SK-N-SH treated with all-trans-retinoic acid at 6 μM for 48 hours (cell line): ENCODE data around the gene GALNT15.

Experiments used
- ATAC-seq: fragments of 200-7000 bp; cut with Tn5 transposase; 3 replicates; pipeline ENCODE4 v1.9.1; 2020; ENCODE audit warnings: mild to moderate bottlenecking, moderate library complexity
- ARNTL ChIP-seq: fragments of 450-650 bp; formaldehyde crosslinking; IDR thresholded peaks from 2 replicates; pipeline ENCODE4 v1.5.0; 2020; ENCODE audit warnings: low read depth, mild to moderate bottlenecking, moderate library complexity, borderline replicate concordance
- BACH2 ChIP-seq: fragments of 250-450 bp; sonication (Bioruptor Pico); IDR thresholded peaks from 2 replicates; pipeline ENCODE4 v1.9.0; 2021; ENCODE audit warnings: mild to moderate bottlenecking, borderline replicate concordance
- CSDC2 ChIP-seq: fragments of 250-450 bp; sonication (Bioruptor Pico); IDR thresholded peaks from 2 replicates; pipeline ENCODE4 v1.5.0; 2020; ENCODE audit warnings: mild to moderate bottlenecking, moderate library complexity
- ESRRG ChIP-seq: fragments of 250-450 bp; sonication (Bioruptor Pico); IDR thresholded peaks from 2 replicates; pipeline ENCODE4 v1.6.1; 2021; ENCODE audit warnings: mild to moderate bottlenecking
- GLIS3 ChIP-seq: fragments of 250-450 bp; sonication (Bioruptor Pico); IDR thresholded peaks from 2 replicates; pipeline ENCODE4 v1.5.0; 2020; ENCODE audit warnings: mild to moderate bottlenecking, moderate library complexity
- ISL1 ChIP-seq: fragments of 250-450 bp; sonication (Bioruptor Pico); IDR thresholded peaks from 2 replicates; pipeline ENCODE4 v2.1.2; 2022; ENCODE audit warnings: mild to moderate bottlenecking, moderate library complexity
- OSR1 ChIP-seq: fragments of 250-450 bp; sonication (Bioruptor Pico); IDR thresholded peaks from 2 replicates; pipeline ENCODE4 v1.8.0; 2022; ENCODE audit warnings: moderate library complexity, mild to moderate bottlenecking, inconsistent platforms
- POU6F1 ChIP-seq: fragments of 250-450 bp; sonication (Bioruptor Pico); IDR thresholded peaks from 2 replicates; pipeline ENCODE4 v1.8.0; 2021; ENCODE audit warnings: low read depth, mild to moderate bottlenecking, moderate library complexity, borderline replicate concordance
- PPARA ChIP-seq: fragments of 250-450 bp; sonication (Bioruptor Pico); IDR thresholded peaks from 2 replicates; pipeline ENCODE4 v1.5.0; 2020; ENCODE audit warnings: mild to moderate bottlenecking, borderline replicate concordance
- TCF4 ChIP-seq: fragments of 250-450 bp; sonication (Bioruptor Pico); IDR thresholded peaks from 2 replicates; pipeline ENCODE4 v1.8.0; 2021; ENCODE audit warnings: mild to moderate bottlenecking, moderate library complexity, borderline replicate concordance
- TOX ChIP-seq: fragments of 250-450 bp; sonication (Bioruptor Pico); IDR thresholded peaks from 2 replicates; pipeline ENCODE4 v1.8.0; 2021; ENCODE audit warnings: mild to moderate bottlenecking, moderate library complexity, borderline replicate concordance
- TSHZ2 ChIP-seq: fragments of 250-450 bp; sonication (Bioruptor Pico); IDR thresholded peaks from 2 replicates; pipeline ENCODE4 v1.5.0; 2020; ENCODE audit warnings: mild to moderate bottlenecking, moderate library complexity
- ZC3H10 ChIP-seq: fragments of 250-450 bp; sonication (Bioruptor Pico); IDR thresholded peaks from 2 replicates; pipeline ENCODE4 v1.5.1; 2021; ENCODE audit warnings: mild to moderate bottlenecking, moderate library complexity
- ZFP3 ChIP-seq: fragments of 250-450 bp; sonication (Bioruptor Pico); IDR thresholded peaks from 2 replicates; pipeline ENCODE4 v1.5.0; 2020; ENCODE audit warnings: mild to moderate bottlenecking, moderate library complexity
- ZFP30 ChIP-seq: fragments of 450-650 bp; formaldehyde crosslinking; IDR thresholded peaks from 2 replicates; pipeline ENCODE4 v1.5.0; 2022; ENCODE audit warnings: mild to moderate bottlenecking, moderate library complexity
- ZNF565 ChIP-seq: fragments of 450-650 bp; formaldehyde crosslinking; conservative IDR thresholded peaks from 2 replicates; pipeline ENCODE4 v1.5.0; 2020; ENCODE audit warnings: low read depth, mild to moderate bottlenecking, moderate library complexity
- ZNF70 ChIP-seq: fragments of 450-650 bp; formaldehyde crosslinking; IDR thresholded peaks from 2 replicates; pipeline ENCODE4 v1.5.0; 2020; ENCODE audit warnings: mild to moderate bottlenecking, moderate library complexity
- ZNF8 ChIP-seq: fragments of 450-650 bp; formaldehyde crosslinking; IDR thresholded peaks from 2 replicates; pipeline ENCODE4 v1.5.0; 2020; ENCODE audit warnings: mild to moderate bottlenecking, moderate library complexity
- TF ChIP-seq, protein P1 (sequence below): fragments of 250-450 bp; sonication (Bioruptor Pico); IDR thresholded peaks from 2 replicates; pipeline ENCODE4 v1.8.0; 2020; ENCODE audit warnings: mild to moderate bottlenecking, moderate library complexity, borderline replicate concordance
- TF ChIP-seq, protein P2 (sequence below): fragments of 250-450 bp; sonication (Bioruptor Pico); IDR thresholded peaks from 2 replicates; pipeline ENCODE4 v1.5.1; 2021; ENCODE audit warnings: mild to moderate bottlenecking, moderate library complexity
- TF ChIP-seq, protein P3 (sequence below): fragments of 250-450 bp; sonication (Bioruptor Pico); IDR thresholded peaks from 2 replicates; pipeline ENCODE4 v1.5.1; 2020; ENCODE audit warnings: low read depth, mild to moderate bottlenecking, moderate library complexity

GALNT15 gene

GRCh38 chr3:16242177-16242576, 67.7 kb downstream of the GALNT15 start:
- no peak for TF ChIP-seq POU6F1 (CRISPR knock-in tag)
- TF ChIP-seq, protein P1, sequence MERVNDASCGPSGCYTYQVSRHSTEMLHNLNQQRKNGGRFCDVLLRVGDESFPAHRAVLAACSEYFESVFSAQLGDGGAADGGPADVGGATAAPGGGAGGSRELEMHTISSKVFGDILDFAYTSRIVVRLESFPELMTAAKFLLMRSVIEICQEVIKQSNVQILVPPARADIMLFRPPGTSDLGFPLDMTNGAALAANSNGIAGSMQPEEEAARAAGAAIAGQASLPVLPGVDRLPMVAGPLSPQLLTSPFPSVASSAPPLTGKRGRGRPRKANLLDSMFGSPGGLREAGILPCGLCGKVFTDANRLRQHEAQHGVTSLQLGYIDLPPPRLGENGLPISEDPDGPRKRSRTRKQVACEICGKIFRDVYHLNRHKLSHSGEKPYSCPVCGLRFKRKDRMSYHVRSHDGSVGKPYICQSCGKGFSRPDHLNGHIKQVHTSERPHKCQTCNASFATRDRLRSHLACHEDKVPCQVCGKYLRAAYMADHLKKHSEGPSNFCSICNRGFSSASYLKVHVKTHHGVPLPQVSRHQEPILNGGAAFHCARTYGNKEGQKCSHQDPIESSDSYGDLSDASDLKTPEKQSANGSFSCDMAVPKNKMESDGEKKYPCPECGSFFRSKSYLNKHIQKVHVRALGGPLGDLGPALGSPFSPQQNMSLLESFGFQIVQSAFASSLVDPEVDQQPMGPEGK = no peak
- TF ChIP-seq ZNF70 = no peak
- TF ChIP-seq BACH2 (CRISPR knock-in tag) = no peak
- no peak for TF ChIP-seq OSR1 (CRISPR knock-in tag)
- no peak for TF ChIP-seq ZFP3 (CRISPR knock-in tag)
- TF ChIP-seq ZC3H10 = no peak
- no peak for TF ChIP-seq ZNF8 (CRISPR knock-in tag)
- no peak for TF ChIP-seq TOX (CRISPR knock-in tag)
- no peak for TF ChIP-seq TCF4
- no peak for TF ChIP-seq ZNF565 (CRISPR knock-in tag)
- TF ChIP-seq, protein P2, sequence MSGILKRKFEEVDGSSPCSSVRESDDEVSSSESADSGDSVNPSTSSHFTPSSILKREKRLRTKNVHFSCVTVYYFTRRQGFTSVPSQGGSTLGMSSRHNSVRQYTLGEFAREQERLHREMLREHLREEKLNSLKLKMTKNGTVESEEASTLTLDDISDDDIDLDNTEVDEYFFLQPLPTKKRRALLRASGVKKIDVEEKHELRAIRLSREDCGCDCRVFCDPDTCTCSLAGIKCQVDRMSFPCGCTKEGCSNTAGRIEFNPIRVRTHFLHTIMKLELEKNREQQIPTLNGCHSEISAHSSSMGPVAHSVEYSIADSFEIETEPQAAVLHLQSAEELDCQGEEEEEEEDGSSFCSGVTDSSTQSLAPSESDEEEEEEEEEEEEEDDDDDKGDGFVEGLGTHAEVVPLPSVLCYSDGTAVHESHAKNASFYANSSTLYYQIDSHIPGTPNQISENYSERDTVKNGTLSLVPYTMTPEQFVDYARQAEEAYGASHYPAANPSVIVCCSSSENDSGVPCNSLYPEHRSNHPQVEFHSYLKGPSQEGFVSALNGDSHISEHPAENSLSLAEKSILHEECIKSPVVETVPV (CRISPR knock-in tag) = no peak
- no peak for TF ChIP-seq CSDC2 (CRISPR knock-in tag)
- no peak for TF ChIP-seq ESRRG (CRISPR knock-in tag)
- TF ChIP-seq, protein P3, sequence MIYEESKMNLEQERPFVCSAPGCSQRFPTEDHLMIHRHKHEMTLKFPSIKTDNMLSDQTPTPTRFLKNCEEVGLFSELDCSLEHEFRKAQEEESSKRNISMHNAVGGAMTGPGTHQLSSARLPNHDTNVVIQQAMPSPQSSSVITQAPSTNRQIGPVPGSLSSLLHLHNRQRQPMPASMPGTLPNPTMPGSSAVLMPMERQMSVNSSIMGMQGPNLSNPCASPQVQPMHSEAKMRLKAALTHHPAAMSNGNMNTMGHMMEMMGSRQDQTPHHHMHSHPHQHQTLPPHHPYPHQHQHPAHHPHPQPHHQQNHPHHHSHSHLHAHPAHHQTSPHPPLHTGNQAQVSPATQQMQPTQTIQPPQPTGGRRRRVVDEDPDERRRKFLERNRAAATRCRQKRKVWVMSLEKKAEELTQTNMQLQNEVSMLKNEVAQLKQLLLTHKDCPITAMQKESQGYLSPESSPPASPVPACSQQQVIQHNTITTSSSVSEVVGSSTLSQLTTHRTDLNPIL (CRISPR knock-in tag) = no peak
- no peak for TF ChIP-seq ARNTL (CRISPR knock-in tag)
- TF ChIP-seq PPARA = no peak
- TF ChIP-seq ZFP30 = no peak
- ATAC-seq = no peak

- peak; percentile 54 for ATAC-seq
- peak; percentile 35; the same call in 1 of the 2 replicates for TF ChIP-seq ISL1 (CRISPR knock-in tag)
- 0 out of 2 replicates have a peak, but pooled peaks have one; percentile 51 for TF ChIP-seq ZFP3 (CRISPR knock-in tag)
- TF ChIP-seq TOX (CRISPR knock-in tag) = no peak
These were observed 69.4 kb downstream of the GALNT15 start for GRCh38 chr3:16243706-16244490.

DNA sequence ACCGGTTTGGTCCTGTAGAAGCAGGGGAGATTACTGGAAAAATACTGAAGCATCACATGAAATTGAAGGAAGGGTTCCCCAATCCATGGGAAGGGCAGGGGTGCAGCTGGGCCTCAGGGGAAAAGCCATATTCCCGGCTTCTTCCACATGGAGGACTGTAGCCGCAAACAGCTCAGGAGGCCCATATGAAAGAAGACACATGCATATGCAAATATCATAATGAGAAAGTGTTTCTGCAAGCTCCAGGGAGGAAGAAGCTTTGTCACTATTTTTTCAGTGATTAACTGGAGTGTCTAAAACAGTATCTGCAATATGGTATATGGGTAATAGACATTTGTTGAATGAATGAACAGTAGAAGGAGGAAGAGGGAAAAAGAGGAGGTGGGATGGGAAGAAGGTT, 71.1 kb downstream of the GALNT15 start:
- no peak for ATAC-seq
- TF ChIP-seq ZC3H10 (no peak), ESRRG (CRISPR knock-in tag) (no peak), TOX (CRISPR knock-in tag) (no peak), ZFP3 (CRISPR knock-in tag) (no peak), GLIS3 (CRISPR knock-in tag) (no peak), PPARA (no peak), ZNF565 (CRISPR knock-in tag) (no peak), POU6F1 (CRISPR knock-in tag) (no peak), ISL1 (CRISPR knock-in tag) (no peak), ARNTL (CRISPR knock-in tag) (no peak), BACH2 (CRISPR knock-in tag) (no peak), TSHZ2 (no peak)
- TF ChIP-seq, protein P3 (CRISPR knock-in tag) = no peak
- TF ChIP-seq, protein P1 = no peak
